ENCODE data around the gene ENAM. TPM values are rescaled to one million over a fixed set of nuclear protein-coding genes. Genes with fewer than 3 reads are reported as not detected.

The ENAM gene
- not detected in 2 replicates for total RNA-seq (2014; rRNA removed; shearing (Covaris generic))

- no peak for DNase-seq (ENCODE audit: low spot score)
These were observed at the start of gene ENAM for GRCh38 chr4:70628444-70628843. Gene ENAM (plus strand): TSS chr4:70628744. CDS start chr4:70629501, 757 bp downstream.

- DNase-seq (ENCODE audit: low spot score), result no peak
These were observed 46.6 kb upstream of the ENAM start for GRCh38 chr4:70581980-70582379.

GRCh38 chr4:70583952-70584834, 44.4 kb upstream of the ENAM start:
- peak; percentile 82 for DNase-seq (ENCODE audit: low spot score)

GRCh38 chr4:70586841-70587240, 41.7 kb upstream of the ENAM start:
- no peak for DNase-seq (ENCODE audit: low spot score)

- DNase-seq (ENCODE audit: low spot score), result no peak
These were observed 38.8 kb upstream of the ENAM start for GRCh38 chr4:70589785-70590184.

- no peak for DNase-seq (ENCODE audit: low spot score)
These were observed 36.5 kb upstream of the ENAM start, which contains the start of gene AMBN for GRCh38 chr4:70591955-70592582. Gene AMBN (plus strand): TSS chr4:70592256. CDS start chr4:70592359, 103 bp downstream.

GRCh38 chr4:70594196-70594595, 34.3 kb upstream of the ENAM start:
- DNase-seq (ENCODE audit: low spot score), result no peak

GRCh38 chr4:70600305-70600704, 28.2 kb upstream of the ENAM start:
- DNase-seq (ENCODE audit: low spot score), result no peak

- DNase-seq (ENCODE audit: low spot score), result no peak
These were observed 27.6 kb upstream of the ENAM start for GRCh38 chr4:70600977-70601376.

GRCh38 chr4:70601422-70602039, 27.0 kb upstream of the ENAM start:
- DNase-seq (ENCODE audit: low spot score), result peak; percentile 84

GRCh38 chr4:70603856-70604255, 24.7 kb upstream of the ENAM start:
- DNase-seq (ENCODE audit: low spot score), result no peak

- no peak for DNase-seq (ENCODE audit: low spot score)
These were observed 22.1 kb upstream of the ENAM start for GRCh38 chr4:70606459-70606858.

GRCh38 chr4:70607334-70607853, 21.1 kb upstream of the ENAM start:
- no peak for DNase-seq (ENCODE audit: low spot score)

GRCh38 chr4:70608324-70608723, 20.2 kb upstream of the ENAM start:
- no peak for DNase-seq (ENCODE audit: low spot score)

- no peak for DNase-seq (ENCODE audit: low spot score)
These were observed 15.0 kb upstream of the ENAM start for GRCh38 chr4:70613306-70614183.

- DNase-seq (ENCODE audit: low spot score), result no peak
These were observed 14.4 kb upstream of the ENAM start for GRCh38 chr4:70614184-70614555.

GRCh38 chr4:70619288-70619687, 9.3 kb upstream of the ENAM start:
- no peak for DNase-seq (ENCODE audit: low spot score)

- no peak for DNase-seq (ENCODE audit: low spot score)
These were observed 8.8 kb upstream of the ENAM start for GRCh38 chr4:70619778-70620177.

GRCh38 chr4:70623323-70623722, 5.2 kb upstream of the ENAM start:
- no peak for DNase-seq (ENCODE audit: low spot score)

GRCh38 chr4:70624226-70624793, 4.2 kb upstream of the ENAM start:
- peak; percentile 79 for DNase-seq (ENCODE audit: low spot score)

- no peak for DNase-seq (ENCODE audit: low spot score)
These were observed 924 bp upstream of the ENAM start for GRCh38 chr4:70627620-70628019.
